GM13976 (cell line): ENCODE measurements around the gene ATG9B.

ENCODE experiments used
- DNase-seq: peaks from one replicate; pipeline ENCODE4 v3.0.0; 2012; ENCODE audit warnings: low spot score
- in situ Hi-C: fragments of 300-500 bp; cut with MboI; formaldehyde crosslinking; loops from one replicate; pipeline ENCODE4 v1.12.0; 2022; ENCODE audit warnings: low sequenced_read_pairs, mixed read lengths, inconsistent platforms; ENCODE audit not compliant: unreplicated experiment
- TF ChIP-seq, protein P1 (sequence below): IDR thresholded peaks from 2 replicates; pipeline ENCODE4 v1.5.1; 2012; ENCODE audit warnings: borderline replicate concordance, mild to moderate bottlenecking; ENCODE audit not compliant: insufficient read depth; ENCODE audit errors: extremely low read depth, missing control alignments, control extremely low read depth

ATG9B gene

DNA sequence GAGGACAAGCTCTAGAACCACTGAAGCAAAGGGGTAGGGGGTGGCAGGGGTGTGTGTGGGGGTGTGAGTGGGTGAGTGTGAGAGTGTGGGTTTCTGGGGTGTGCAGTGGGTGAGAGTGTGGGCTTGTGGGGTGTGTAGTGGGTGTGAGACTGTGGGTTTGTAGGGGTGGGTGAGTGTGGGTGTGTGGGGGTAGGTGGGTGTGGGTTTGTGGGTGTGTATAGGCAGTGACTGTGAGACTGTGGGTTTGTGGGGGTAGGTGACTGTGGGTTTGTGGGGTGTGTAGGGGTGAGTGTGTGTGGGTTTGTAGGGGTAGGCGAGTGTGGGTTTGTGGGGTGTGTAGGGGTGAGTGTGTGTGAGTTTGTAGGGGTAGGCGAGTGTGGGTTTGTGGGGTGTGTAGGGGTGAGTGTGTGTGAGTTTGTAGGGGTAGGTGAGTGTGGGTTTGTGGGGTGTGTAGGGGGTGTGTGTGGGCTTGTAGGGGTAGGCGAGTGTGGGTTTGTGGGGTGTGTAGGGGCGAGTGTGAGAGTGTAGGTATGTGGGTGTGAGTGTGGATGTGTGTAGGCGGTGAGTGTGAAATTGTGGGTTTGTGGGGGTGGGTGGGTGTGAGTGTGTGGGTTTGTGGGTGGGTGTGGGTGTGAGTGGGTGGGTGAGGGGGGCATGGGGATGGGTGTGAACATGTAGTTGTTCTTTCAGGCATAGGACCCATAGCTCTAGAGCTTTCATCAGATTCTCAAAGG, 24.6 kb downstream of the ATG9B start:
- TF ChIP-seq, protein P1, sequence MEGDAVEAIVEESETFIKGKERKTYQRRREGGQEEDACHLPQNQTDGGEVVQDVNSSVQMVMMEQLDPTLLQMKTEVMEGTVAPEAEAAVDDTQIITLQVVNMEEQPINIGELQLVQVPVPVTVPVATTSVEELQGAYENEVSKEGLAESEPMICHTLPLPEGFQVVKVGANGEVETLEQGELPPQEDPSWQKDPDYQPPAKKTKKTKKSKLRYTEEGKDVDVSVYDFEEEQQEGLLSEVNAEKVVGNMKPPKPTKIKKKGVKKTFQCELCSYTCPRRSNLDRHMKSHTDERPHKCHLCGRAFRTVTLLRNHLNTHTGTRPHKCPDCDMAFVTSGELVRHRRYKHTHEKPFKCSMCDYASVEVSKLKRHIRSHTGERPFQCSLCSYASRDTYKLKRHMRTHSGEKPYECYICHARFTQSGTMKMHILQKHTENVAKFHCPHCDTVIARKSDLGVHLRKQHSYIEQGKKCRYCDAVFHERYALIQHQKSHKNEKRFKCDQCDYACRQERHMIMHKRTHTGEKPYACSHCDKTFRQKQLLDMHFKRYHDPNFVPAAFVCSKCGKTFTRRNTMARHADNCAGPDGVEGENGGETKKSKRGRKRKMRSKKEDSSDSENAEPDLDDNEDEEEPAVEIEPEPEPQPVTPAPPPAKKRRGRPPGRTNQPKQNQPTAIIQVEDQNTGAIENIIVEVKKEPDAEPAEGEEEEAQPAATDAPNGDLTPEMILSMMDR, result no peak
- no peak for DNase-seq
- in situ Hi-C loops, result no loop called here

DNA sequence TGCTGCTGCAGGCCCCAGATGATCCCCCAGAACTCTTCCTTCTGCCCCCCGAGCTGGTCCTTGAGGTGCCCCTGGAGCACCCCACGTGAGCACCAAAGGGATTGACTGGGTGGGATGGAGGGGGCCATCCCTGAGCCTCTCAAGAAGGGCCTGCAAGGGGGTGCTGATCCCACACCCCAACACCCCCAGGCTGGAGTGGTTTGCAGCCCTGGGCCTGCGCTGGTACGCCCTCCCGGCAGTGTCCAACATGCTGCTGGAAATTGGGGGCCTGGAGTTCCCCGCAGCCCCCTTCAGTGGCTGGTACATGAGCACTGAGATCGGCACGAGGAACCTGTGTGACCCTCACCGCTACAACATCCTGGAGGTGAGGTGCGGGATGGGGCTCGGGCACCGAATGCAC, 25.3 kb downstream of the ATG9B start:
- no peak for DNase-seq
- in situ Hi-C loops, result no loop called here
- TF ChIP-seq, protein P1, result no peak

GRCh38 chr7:150998341-150998740, 26.0 kb downstream of the ATG9B start:
- TF ChIP-seq, protein P1, result no peak
- in situ Hi-C loops, result no loop called here
- no peak for DNase-seq

GRCh38 chr7:150997817-150998216, 26.5 kb downstream of the ATG9B start:
- in situ Hi-C loops, result no loop called here
- TF ChIP-seq, protein P1, result no peak
- no peak for DNase-seq

DNA sequence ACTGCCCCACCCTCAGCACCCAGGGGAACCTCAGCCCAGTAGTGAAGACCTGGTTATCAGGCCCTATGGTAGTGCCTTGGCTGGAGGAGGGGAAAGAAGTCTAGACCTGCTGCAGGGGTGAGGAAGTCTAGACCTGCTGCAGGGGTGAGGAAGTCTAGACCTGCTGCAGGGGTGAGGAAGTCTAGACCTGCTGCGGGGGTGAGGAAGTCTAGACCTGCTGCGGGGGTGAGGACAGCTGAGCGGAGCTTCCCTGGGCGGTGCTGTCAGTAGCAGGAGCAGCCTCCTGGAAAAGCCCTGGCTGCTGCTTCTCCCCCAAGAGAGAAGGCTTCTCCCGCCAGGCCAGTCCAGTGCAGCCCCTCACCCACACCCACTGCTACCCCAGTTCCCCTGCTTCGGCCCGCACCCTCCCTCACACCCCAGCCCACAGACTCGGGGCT, 27.2 kb downstream of the ATG9B start:
- DNase-seq, result no peak
- TF ChIP-seq, protein P1, result no peak
- in situ Hi-C loops, result no loop called here

DNA sequence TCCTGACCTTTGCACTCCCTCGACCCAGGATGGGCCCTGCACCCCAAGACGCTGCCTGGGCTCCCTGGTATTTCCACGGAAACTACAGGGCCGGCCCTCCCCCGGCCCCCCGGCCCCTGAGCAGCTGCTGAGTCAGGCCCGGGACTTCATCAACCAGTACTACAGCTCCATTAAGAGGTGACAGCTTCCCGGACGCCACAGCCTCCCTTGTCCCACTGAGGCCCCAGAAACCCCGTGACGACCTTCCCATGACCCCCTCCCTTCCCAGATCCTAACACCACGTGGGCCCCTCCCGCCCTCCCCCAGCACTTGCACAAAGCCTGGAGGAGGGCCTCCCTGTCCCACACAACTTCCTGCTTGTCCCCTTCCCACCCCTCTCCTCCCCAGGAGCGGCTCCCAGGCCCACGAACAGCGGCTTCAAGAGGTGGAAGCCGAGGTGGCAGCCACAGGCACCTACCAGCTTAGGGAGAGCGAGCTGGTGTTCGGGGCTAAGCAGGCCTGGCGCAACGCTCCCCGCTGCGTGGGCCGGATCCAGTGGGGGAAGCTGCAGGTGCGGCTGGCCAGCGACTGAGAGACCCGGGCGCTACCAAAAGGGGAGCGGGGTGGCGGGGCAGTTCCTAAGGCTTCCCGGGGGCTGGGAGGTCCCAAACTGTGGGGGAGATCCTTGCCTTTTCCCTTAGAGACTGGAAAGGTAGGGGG, 27.8 kb downstream of the ATG9B start:
- TF ChIP-seq, protein P1, result no peak
- no peak for DNase-seq
- in situ Hi-C loops, result no loop called here
